Spinal cord (tissue), 10 donors: Measurements from ENCODE around the gene GARNL3. TPM values are rescaled to one million over a fixed set of nuclear protein-coding genes. Genes with fewer than 3 reads are reported as not detected.

Source experiments
- DNase-seq, 6 donors: peaks; one replicate each; pipeline versions ENCODE4 v3.0.0 to v3.0.0-alpha.2; 2013 to 2015; ENCODE audit warnings: low spot score in 6 of 6, low read depth in 4 of 6
- H3K27ac ChIP-seq: one replicate; pipeline ENCODE4 v1.5.1; 2013; ENCODE audit warnings: low read depth, low read length, control low read depth
- H3K27me3 ChIP-seq: one replicate; pipeline ENCODE4 v1.6.1; 2013; ENCODE audit warnings: low read length; ENCODE audit not compliant: control insufficient read depth, insufficient read depth
- H3K36me3 ChIP-seq: one replicate; pipeline ENCODE4 v1.6.1; 2013; ENCODE audit warnings: low read length; ENCODE audit not compliant: control insufficient read depth, insufficient read depth
- H3K4me1 ChIP-seq: one replicate; pipeline ENCODE4 v1.6.1; 2013; ENCODE audit warnings: low read length; ENCODE audit not compliant: control insufficient read depth, insufficient read depth
- H3K4me3 ChIP-seq: one replicate; pipeline ENCODE4 v1.5.1; 2013; ENCODE audit warnings: low read depth, low read length, control low read depth
- H3K9me3 ChIP-seq: one replicate; pipeline ENCODE4 v1.6.1; 2013; ENCODE audit warnings: low read length; ENCODE audit not compliant: control insufficient read depth, insufficient read depth
- WGBS: methylation state at CpG from one replicate; pipeline ENCODE4 v1.1.5; 2013; ENCODE audit warnings: missing lambda C conversion rate; ENCODE audit not compliant: insufficient coverage; 5-methylcytosine and 5-hydroxymethylcytosine counted together
- polyA plus RNA-seq, 2 donors: library from polyadenylated mRNA; unstranded; fragments of 120-200 nt; gene quantifications; one replicate each; pipeline ENCODE4 v1.2.1, GENCODE V29; 2013; ENCODE audit not compliant: insufficient read length in 2 of 2
- total RNA-seq, 2 donors: library from RNA; depleted of rRNA in 1 of 2; stranded (reverse); fragments of 120-200 nt in 1 of 2; fragments of >200 nt in 1 of 2; gene quantifications; one replicate each; pipeline versions ENCODE4 v1.2.3 to v1.2.4, GENCODE V29; 2013 to 2014
- donor health status: healthy.

The GARNL3 gene
- total and polyA plus RNA-seq, 4 donors, result 70.7 to 91.3 (median 73.1) TPM

GRCh38 chr9:127250896-127251391, 13.6 kb upstream of the GARNL3 start:
- H3K27me3 ChIP-seq, result no peaks in the 10 kb centered on the region
- no peak overlapping the region for H3K4me3 ChIP-seq
- H3K36me3 ChIP-seq, result no peaks in the 10 kb centered on the region
- no peaks in the 10 kb centered on the region for H3K4me1 ChIP-seq
- WGBS, result no CpG with 5 or more reads among the region's 3 CpGs
- no peaks in the 10 kb centered on the region for H3K9me3 ChIP-seq
- H3K27ac ChIP-seq, result no peak overlapping the region
- DNase-seq, result no peak

GRCh38 chr9:127252410-127253318, 11.9 kb upstream of the GARNL3 start:
- H3K4me1 ChIP-seq, result no peaks in the 10 kb centered on the region
- H3K9me3 ChIP-seq, result no peaks in the 10 kb centered on the region
- no peak for DNase-seq
- no peaks in the 10 kb centered on the region for H3K36me3 ChIP-seq
- H3K27ac ChIP-seq, result no peak overlapping the region
- no peaks in the 10 kb centered on the region for H3K27me3 ChIP-seq
- no peak overlapping the region for H3K4me3 ChIP-seq
- WGBS, result no CpG with 5 or more reads among the region's 4 CpGs

DNA sequence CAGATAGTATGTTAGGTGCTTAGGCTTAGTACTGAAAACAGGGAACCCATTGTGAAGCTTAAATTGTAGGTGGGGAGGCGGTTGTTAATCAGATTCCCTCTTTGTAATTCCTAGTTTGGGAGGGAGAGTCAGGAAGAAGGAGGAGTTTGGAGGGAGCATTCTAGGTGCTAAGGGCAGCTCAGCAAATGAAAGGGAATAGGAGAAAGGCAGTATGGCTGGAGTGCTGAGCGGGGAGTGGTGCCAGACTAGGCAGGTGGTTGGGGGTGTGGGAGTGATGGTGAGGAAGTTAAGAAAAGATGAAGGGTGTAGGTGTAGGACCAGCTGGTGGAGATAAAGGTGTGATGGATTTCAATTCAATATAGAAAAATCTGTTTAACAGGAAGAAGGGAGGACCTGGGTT, 11.1 kb upstream of the GARNL3 start:
- Histone ChIP-seq H3K27me3 (no peaks in the 10 kb centered on the region), H3K36me3 (no peaks in the 10 kb centered on the region), H3K4me1 (no peaks in the 10 kb centered on the region), H3K27ac (no peak overlapping the region), H3K9me3 (no peaks in the 10 kb centered on the region), H3K4me3 (no peak overlapping the region)
- 89% methylated on average over 2 of the region's 2 CpGs for WGBS
- no peak for DNase-seq

- no peak for DNase-seq
- Histone ChIP-seq H3K9me3 (no peaks in the 10 kb centered on the region), H3K27me3 (no peaks in the 10 kb centered on the region), H3K27ac (no peak overlapping the region), H3K4me1 (no peaks in the 10 kb centered on the region), H3K36me3 (no peaks in the 10 kb centered on the region), H3K4me3 (no peak overlapping the region)
Observed at GRCh38 chr9:127255692-127256091, 8.9 kb upstream of the GARNL3 start.

DNA sequence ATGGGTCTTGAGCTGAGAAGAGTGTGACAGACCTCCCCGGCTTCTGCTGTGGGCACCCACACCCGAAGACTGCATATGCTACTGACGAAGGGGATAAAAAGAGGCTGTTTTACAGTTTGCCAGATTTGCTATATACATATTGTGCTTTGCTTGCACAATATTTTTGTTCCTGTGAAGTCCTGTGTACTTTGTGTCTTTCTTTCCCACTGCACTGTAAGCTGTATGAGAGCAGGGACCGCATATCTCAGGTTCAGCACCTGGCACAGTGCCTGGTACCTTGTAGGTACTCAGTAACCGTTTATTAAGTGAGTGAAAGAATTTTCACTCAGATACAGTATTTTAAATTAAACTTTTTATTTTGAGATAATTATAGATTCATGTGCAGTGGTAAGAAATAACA, 8.2 kb upstream of the GARNL3 start:
- no peak overlapping the region for H3K27ac ChIP-seq
- WGBS, result 94% methylated on average over 3 of the region's 5 CpGs
- no peaks in the 10 kb centered on the region for H3K36me3 ChIP-seq
- DNase-seq, result no peak
- H3K9me3 ChIP-seq, result no peaks in the 10 kb centered on the region
- no peak overlapping the region for H3K4me3 ChIP-seq
- H3K27me3 ChIP-seq, result no peaks in the 10 kb centered on the region
- H3K4me1 ChIP-seq, result no peaks in the 10 kb centered on the region

DNA sequence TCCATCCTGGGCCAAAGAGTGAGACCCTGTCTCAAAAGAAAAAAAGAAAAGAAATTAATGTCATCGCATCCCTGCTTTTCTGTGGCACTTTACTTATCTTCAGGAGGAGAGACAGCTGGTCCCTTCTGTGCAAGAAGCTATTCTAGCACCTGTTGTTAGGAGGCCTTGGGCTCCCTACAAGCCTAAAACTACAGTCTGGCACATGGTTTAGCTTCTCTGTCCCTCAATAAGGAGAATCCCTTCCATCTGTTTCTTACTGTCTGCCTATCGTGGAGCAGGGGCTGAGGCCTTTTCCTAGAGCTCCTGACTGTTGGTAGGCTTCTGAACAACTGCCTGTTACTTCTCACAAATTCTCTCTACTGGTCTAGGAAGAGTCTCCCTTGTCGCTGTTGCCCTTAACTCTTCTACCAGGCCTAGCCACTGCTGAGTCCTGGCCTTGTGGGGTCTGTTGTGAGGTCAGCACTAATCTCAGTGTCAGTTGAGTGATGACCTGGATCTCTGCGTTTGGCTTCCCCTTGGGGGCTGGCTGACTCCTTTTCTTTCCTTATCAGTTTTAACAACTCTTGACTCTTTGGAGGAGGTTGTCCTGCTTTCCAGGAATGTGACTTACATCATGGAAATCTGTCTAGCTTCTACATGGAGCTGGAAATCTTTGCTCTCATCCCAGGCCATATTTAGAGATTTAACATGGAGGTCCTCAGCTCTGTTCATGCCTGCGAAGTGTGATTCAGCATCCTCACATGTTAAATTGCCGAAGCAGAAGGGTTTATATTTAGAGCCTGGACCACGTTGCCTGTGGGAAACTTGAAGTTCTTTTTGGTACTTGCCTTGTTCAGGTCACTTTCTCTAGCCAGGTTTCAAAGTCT, 5.7 kb upstream of the GARNL3 start:
- peaks cover 14% of the 10 kb centered on the region for H3K4me1 ChIP-seq
- no peaks in the 10 kb centered on the region for H3K27me3 ChIP-seq
- no peaks in the 10 kb centered on the region for H3K36me3 ChIP-seq
- no peaks in the 10 kb centered on the region for H3K9me3 ChIP-seq
- WGBS, result 92% methylated on average over 5 of the region's 7 CpGs
- H3K4me3 ChIP-seq, result no peak overlapping the region
- H3K27ac ChIP-seq, result no peak overlapping the region
- no peak for DNase-seq

DNA sequence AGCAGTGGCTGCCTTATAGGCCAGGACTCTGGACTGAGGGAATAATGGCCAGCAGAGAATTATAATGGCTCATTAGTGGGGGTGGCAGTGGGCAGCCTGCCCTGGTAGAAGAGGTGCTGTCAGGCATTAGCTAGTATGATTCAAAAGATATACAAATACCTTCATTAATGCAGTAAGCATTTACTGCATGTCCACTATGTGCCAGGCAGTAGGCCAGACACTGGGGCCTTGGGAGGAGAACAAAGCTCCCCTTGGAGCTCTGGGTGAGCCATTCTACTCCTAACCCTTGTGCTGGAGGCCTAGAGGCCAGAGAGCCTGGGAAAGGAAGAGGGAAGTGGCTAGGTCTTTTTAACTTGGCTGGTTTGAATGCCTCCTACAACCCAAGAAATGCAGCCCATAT, 2.0 kb upstream of the GARNL3 start:
- Histone ChIP-seq H3K4me3 (no peak overlapping the region), H3K27me3 (no peaks in the 10 kb centered on the region), H3K27ac (peak overlapping the region; percentile 75), H3K36me3 (no peaks in the 10 kb centered on the region), H3K4me1 (peaks cover 18% of the 10 kb centered on the region), H3K9me3 (no peaks in the 10 kb centered on the region)
- DNase-seq, result peak in 2 of 6 donors; percentile 6 to 72

- H3K4me3 ChIP-seq, result no peak overlapping the region
- peak overlapping the region; percentile 75 for H3K27ac ChIP-seq
- no peaks in the 10 kb centered on the region for H3K9me3 ChIP-seq
- H3K27me3 ChIP-seq, result no peaks in the 10 kb centered on the region
- no peaks in the 10 kb centered on the region for H3K36me3 ChIP-seq
- peak in 2 of 6 donors; percentile 49 to 71 for DNase-seq
- 40% methylated on average over 1 of the region's 9 CpGs for WGBS
- peaks cover 18% of the 10 kb centered on the region for H3K4me1 ChIP-seq
Observed at GRCh38 chr9:127263237-127263636, 1.3 kb upstream of the GARNL3 start.

DNA sequence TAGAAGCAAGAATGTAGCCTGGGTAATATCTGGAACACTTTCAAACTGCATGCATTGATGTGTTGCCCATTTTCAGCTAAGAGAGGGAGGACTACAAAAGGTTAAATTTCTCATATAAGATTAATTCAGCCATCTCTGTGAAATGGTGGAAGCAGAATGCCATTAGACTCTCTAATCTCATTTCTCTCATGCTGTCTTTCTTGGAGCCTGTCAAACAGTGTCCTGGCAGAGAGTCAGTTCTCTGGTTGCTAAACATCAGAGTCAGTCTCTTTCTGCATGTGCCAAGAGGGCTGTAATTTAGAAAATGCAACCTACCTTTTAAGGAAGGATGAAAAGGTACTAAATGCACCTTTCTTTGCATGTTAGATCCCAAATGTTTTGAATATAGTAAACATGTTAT, 910 bp upstream of the GARNL3 start:
- DNase-seq, result peak in 4 of 6 donors; percentile 29 to 92 (median 70)
- Histone ChIP-seq H3K27ac (peak overlapping the region; percentile 75), H3K4me3 (no peak overlapping the region), H3K9me3 (no peaks in the 10 kb centered on the region), H3K27me3 (no peaks in the 10 kb centered on the region), H3K36me3 (no peaks in the 10 kb centered on the region), H3K4me1 (peaks cover 18% of the 10 kb centered on the region)
